ENCODE measurements around the gene STK32B. TPM values are rescaled to one million over a fixed set of nuclear protein-coding genes. Genes with fewer than 3 reads are reported as not detected.
"Not testable (repeated sequence)": the region's sequence is repeated elsewhere in the genome, so short reads cannot be mapped to it uniquely, and the experiment has no call there.

Gene STK32B
- total RNA-seq, 2 experiments from 2014 or later = not detected

DNA sequence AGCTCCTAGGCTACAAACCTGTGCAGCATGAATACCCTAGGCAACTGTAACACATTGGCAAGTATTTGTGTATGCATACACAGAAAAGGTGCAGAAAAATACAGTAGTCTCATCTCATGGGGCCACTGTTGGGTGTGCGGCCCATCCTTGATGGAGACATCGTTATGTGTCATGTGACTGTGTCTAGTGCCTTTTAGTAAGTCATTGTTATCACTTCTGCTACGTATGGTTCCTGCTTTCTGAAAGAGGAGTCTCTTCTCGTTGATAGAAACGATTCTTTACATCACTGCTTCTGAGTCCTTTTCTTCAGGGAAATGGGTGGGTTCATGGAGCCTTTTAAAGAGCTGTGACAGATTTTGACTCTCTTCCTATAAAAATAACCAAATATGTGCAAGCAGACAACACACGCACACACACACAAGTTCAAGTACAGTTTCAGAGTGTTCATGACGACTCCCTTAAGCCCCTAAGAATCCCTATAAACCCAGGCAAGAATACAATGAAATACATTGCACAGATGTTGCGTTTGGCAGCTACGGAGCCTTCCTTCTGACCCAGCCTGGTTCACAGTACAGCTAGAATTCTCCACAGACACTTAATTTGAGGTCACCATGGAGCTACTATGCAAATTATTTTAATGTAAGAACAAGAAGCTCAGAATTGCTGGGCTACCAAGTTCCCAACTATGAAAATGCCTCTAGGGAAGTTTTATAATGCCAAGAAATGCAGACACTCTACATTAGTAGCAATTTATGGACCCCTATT lies 10.2 kb upstream of the STK32B start:
- Mint-ChIP-seq H3K4me3 (no peak overlapping the region), H3K27ac (no peak overlapping the region), H3K9me3 (no peaks in the 10 kb centered on the region), H3K27me3 (peaks cover 25% of the 10 kb centered on the region), H3K4me1 (no peaks in the 10 kb centered on the region), H3K36me3 (no peaks in the 10 kb centered on the region)
- no peak for DNase-seq

DNA sequence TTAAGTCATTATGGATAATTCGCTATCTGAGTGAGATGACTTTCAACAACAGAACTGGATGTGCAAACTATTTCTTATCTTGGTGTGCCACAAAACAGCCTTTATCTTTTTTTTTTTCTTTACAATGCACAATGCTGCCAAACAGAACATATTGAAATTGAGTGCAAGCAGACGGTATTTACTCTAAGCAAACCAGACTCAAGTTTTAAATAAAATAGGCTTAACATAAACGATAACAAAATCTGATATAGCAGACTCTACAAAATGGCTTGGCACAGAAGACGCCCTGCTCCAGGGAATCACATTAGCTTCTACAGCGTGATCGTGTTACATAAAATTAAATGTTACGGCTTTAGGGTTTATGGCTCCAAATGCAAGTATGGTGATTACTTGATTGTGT lies 9.6 kb upstream of the STK32B start:
- no peak overlapping the region for H3K4me3 Mint-ChIP-seq
- no peaks in the 10 kb centered on the region for H3K9me3 Mint-ChIP-seq
- no peak overlapping the region for H3K27ac Mint-ChIP-seq
- H3K36me3 Mint-ChIP-seq = no peaks in the 10 kb centered on the region
- DNase-seq = no peak
- no peaks in the 10 kb centered on the region for H3K4me1 Mint-ChIP-seq
- H3K27me3 Mint-ChIP-seq = peaks cover 32% of the 10 kb centered on the region

DNA sequence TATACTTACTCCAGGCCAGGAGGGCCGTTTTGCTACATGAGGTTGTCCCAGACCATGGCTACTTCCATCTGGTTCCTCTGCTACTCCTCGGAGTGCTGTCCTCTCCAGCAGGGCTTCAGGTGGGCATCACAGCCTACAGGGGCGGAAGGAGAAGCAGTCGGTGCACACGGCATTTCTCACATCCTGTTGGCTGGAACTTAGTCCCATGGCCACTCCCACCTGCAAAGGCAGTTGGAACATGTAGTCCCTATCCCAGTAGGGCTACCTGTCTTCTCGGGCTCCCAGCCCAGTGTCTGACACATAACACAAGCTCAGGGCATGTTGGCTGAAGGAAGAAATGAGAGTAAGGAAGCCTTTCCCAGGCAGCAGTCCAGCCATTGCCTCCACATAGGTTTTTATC lies 7.7 kb upstream of the STK32B start:
- Mint-ChIP-seq H3K36me3 (no peaks in the 10 kb centered on the region), H3K4me1 (no peaks in the 10 kb centered on the region), H3K4me3 (no peak overlapping the region), H3K27ac (no peak overlapping the region), H3K27me3 (peaks cover 39% of the 10 kb centered on the region), H3K9me3 (no peaks in the 10 kb centered on the region)
- no peak for DNase-seq

DNA sequence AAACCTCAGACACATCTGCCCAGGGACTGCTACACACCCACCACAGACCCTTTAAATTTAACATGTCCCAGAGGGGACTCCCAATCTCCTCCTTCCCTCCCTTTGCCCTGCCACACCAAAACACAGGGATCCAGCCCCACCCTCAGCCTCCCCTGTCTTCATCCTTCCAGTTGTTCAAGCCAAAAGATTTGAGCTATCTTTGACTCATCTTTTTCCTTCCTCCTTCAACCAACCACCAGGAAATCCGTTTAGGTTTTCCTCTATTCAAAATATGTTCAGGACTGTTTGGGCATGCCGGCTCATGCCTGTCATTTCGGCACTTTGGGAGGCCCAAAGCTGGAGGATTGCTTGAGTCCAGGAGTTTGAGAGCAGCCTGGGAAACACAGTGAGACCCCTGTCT lies 6.9 kb upstream of the STK32B start:
- H3K27ac Mint-ChIP-seq = no peak overlapping the region
- peaks cover 43% of the 10 kb centered on the region for H3K27me3 Mint-ChIP-seq
- H3K4me3 Mint-ChIP-seq = no peak overlapping the region
- no peaks in the 10 kb centered on the region for H3K4me1 Mint-ChIP-seq
- no peaks in the 10 kb centered on the region for H3K9me3 Mint-ChIP-seq
- H3K36me3 Mint-ChIP-seq = no peaks in the 10 kb centered on the region
- DNase-seq = no peak

DNA sequence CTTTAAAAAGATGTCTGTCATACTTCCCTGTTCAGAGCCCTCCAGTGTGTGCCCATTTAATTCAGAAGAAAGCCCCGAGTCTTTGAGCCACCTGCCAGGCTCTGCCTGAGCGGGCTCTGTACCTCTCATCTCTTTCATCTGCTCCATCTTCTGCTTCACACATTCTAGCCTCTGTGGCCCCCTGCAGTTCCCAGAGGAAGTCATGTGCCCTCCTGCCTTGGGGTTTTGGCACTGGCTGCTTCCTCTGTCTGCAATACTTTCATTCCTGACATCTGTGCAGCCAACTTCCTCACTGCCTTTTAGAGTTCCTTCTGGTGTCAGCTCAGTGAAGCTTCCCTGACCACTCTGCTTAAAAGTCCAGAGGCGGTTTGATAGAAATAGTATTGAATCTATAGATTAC lies 6.2 kb upstream of the STK32B start:
- Mint-ChIP-seq H3K27me3 (peaks cover 48% of the 10 kb centered on the region), H3K36me3 (no peaks in the 10 kb centered on the region), H3K4me1 (no peaks in the 10 kb centered on the region), H3K27ac (no peak overlapping the region), H3K4me3 (no peak overlapping the region), H3K9me3 (no peaks in the 10 kb centered on the region)
- DNase-seq = no peak

DNA sequence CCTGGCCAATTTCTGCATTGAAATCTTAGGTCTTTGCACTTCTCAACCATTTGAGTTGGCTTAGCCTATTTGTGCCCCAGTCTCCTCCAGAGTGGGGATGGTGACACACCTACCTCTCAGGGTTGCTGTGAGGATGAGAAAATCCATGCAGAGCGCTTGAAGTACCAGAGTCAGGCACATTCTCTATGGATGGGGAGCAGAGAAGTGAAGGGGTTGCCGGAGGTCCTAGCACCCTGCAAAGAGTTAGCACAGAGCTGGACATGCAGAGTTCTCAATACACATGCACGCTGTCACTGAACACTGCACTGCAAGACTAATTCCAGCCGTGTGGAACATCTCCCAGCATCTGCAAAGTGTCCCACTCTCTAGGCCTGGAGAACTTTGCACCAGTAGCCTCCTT lies 2.6 kb upstream of the STK32B start:
- no peak for DNase-seq
- Mint-ChIP-seq H3K36me3 (no peaks in the 10 kb centered on the region), H3K4me3 (no peak overlapping the region), H3K27me3 (peaks cover 73% of the 10 kb centered on the region), H3K4me1 (peaks cover 8% of the 10 kb centered on the region), H3K27ac (no peak overlapping the region), H3K9me3 (no peaks in the 10 kb centered on the region)

DNA sequence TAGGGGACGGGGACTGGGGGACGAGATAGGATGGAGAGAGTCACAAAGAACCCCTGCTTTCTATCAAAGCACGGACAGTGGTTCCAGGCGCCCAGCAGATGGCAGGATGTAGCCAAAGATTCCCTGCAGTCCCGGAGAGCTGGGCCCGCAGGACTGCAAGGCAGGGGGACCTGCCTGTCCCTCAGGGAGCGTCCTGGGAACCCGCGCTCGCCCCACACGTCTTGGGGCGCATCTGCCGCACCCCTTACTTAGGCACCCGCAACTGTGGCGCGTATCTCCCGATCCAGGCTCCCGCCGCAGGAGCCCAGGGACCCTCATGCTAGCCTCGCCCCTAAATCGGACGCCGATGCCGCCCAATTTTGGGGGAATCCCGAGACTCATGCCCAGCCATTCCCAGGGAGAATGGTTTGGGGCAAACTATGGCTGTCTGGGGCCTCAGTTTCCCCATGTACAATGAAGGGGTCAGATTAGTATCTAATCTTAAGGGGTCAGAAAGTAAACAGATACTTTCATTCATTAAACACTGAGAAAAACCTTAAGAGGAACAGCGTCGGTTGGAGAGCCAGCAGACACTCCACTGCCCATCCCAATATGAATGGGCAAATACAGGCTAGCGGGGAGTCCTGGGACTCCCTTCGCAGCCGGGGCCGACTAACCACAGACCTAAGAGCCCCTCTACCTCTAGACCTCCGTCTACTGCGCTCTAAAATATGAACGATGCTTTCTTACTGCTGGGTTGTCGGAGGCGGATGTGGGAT lies 581 bp upstream of the STK32B start:
- Mint-ChIP-seq H3K4me3 (peak overlapping the region; percentile 67), H3K9me3 (no peaks in the 10 kb centered on the region), H3K4me1 (peaks cover 8% of the 10 kb centered on the region), H3K27me3 (peaks cover 56% of the 10 kb centered on the region), H3K36me3 (no peaks in the 10 kb centered on the region), H3K27ac (no peak overlapping the region)
- DNase-seq = peak; percentile 46

DNA sequence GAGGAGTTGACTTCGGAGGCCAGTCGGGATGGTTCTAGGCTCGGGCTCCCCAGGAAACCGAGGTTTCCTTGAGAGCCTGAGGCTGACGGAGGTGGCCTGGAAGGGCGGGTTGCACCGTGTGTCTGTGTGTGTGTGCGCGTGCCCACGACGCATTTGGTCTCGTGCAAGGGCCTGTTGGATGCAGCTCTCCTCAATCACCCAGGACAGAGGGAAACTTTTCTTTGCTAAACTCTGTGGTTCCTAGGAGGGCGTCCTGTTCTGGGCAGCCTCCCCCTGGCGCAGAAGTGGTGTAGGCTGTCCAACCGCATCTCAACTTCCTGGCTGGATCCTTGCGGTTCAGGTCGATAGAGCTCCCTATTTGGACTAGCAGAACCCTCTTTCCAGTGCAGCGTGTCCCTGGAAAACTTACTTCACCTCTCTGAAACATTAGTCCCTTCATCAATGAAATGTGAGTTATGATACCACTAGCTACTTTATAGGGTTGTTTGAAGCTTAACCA lies 973 bp downstream of the STK32B start:
- Mint-ChIP-seq H3K27ac (no peak overlapping the region), H3K27me3 (peaks cover 45% of the 10 kb centered on the region), H3K36me3 (no peaks in the 10 kb centered on the region), H3K4me1 (peaks cover 8% of the 10 kb centered on the region), H3K4me3 (peak overlapping the region; percentile 32), H3K9me3 (no peaks in the 10 kb centered on the region)
- DNase-seq = no peak

DNA sequence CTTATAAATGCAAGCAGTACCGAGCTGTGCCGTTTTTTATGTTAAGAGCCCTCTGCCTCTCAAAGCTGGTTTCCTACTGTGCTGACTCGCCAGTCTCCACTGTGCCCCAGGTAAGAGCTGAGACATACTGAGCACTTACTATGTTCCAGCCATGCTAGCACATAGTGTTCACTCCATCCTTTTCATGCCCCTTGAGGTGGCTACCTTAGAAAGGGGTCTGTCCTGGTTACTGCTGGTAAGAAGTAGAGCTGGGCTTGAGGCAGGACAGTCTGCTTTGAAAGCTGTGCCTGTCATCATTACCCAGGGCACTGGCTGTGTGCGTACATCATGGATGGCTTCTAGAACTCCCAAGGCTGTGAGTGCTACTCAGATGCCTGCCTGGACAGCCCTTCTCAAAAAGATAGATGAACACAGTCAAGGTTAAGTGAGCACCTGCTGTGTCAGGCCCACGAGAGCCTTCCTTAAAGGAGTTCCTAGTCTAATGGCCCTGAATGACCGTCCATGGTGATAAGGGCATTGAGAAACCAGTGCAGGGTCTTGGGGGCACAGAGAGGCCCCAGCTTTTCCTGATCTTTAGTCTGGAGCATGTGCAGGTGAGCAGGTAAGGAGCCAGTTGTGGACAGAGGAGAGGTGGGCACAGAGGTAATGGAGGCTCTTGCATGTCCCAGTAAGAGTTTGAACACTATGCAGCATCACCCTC lies 1.6 kb downstream of the STK32B start:
- Mint-ChIP-seq H3K4me1 (peaks cover 8% of the 10 kb centered on the region), H3K27ac (no peak overlapping the region), H3K27me3 (peaks cover 43% of the 10 kb centered on the region), H3K9me3 (no peaks in the 10 kb centered on the region), H3K36me3 (no peaks in the 10 kb centered on the region), H3K4me3 (no peak overlapping the region)
- no peak for DNase-seq

DNA sequence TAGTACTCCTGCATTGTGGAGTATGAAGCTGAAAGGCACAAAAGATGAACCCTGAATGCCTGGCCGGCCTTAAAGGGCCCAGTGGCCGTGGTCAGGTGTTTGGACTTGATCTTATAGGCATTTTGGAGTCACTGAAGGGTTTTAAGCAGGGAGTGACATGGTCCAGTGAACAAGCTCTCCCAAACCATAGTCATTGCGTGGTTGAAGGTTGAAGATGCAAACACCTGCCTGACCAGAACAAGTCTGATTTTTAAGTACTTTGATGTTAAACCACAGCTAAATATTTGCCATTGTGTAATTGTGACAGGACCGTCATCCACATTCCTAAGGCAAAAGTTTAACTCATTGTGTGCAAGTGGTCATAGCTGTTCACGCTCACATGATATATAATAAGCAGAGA lies 3.3 kb downstream of the STK32B start:
- no peak for DNase-seq
- peaks cover 8% of the 10 kb centered on the region for H3K4me1 Mint-ChIP-seq
- H3K36me3 Mint-ChIP-seq = no peaks in the 10 kb centered on the region
- no peak overlapping the region for H3K27ac Mint-ChIP-seq
- no peak overlapping the region for H3K4me3 Mint-ChIP-seq
- H3K27me3 Mint-ChIP-seq = peaks cover 36% of the 10 kb centered on the region
- no peaks in the 10 kb centered on the region for H3K9me3 Mint-ChIP-seq

DNA sequence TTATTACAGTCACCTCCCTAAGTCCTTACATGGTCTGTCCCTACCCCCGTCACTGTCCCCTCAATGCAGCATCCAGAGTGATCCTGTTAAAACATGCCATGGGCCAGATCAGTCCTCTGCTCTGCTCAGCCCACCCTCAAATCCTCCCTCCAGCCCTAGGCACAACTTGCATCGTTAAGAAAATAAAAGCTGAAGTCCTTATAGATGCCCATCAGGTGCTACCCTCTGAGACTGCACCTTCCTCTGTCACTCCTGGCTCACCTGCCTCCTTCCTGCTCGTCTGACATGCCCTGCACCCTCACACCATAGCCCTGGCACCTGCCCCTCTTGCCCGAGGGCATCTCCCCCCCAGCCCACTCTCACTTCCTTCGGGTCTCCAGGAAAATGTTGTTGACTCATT lies 4.1 kb downstream of the STK32B start:
- H3K9me3 Mint-ChIP-seq = no peaks in the 10 kb centered on the region
- no peak overlapping the region for H3K27ac Mint-ChIP-seq
- no peak overlapping the region for H3K4me3 Mint-ChIP-seq
- no peaks in the 10 kb centered on the region for H3K36me3 Mint-ChIP-seq
- no peak for DNase-seq
- H3K27me3 Mint-ChIP-seq = peaks cover 30% of the 10 kb centered on the region
- H3K4me1 Mint-ChIP-seq = peaks cover 7% of the 10 kb centered on the region

DNA sequence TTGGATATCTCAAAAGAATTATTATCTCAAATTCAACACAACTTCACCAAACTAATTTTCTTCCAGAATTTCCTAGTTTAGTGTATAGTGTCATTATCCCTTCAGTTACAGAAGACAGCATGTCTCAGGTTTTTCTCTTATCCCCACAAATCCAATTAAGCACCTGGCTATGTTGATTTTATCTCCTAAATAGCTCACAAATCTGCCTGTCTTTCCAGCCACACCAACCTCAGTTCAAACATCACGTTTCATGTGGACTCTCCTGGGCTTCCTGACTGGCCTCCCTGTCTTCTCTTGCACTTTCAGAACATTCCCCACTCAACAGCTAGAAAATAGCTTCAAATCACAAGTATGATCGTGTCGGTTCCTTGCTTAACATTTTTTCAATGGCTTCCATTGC lies 14.8 kb downstream of the STK32B start:
- Mint-ChIP-seq H3K27me3 (no peaks in the 10 kb centered on the region), H3K4me1 (no peaks in the 10 kb centered on the region), H3K4me3 (no peak overlapping the region), H3K36me3 (no peaks in the 10 kb centered on the region), H3K27ac (no peak overlapping the region), H3K9me3 (peaks cover 6% of the 10 kb centered on the region)
- no peak for DNase-seq

DNA sequence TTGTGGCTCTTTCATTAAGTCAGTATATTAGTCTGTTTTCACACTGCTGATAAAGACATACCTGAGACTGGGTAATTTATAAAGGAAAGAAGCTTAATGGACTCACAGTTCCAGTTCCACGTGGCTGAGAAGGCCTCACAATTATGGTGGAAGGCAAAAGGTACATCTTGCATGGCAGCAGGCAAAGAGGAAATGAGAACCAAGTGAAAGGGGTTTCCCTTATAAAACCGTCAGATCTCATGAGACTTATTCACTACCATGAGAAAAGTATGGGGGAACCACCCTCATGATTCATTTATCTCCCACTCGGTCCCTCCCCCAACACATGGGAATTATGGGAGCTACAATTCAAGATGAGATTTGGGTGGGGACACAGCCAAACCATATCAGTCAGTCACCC lies 15.7 kb downstream of the STK32B start:
- not testable (repeated sequence) for H3K27me3 Mint-ChIP-seq, H3K4me3 Mint-ChIP-seq, DNase-seq, H3K36me3 Mint-ChIP-seq, H3K4me1 Mint-ChIP-seq, H3K27ac Mint-ChIP-seq, H3K9me3 Mint-ChIP-seq

DNA sequence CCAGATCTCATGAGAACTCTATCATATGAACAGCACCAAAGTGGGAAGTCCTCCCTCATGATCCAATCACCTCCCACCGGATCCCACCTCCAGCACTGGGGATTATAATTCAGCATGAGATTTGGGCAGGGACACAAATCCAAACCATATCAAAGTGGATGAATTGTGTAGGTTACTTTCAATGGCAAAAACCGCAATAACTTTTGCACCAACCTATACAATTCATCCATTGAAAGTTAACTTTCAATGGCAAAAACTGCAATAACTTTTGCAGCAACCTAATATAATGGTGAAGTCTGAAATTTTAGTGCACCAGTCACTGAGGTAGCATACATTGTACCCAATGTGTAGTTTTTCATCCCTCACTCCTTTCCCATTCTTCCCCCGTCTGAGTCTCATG lies 16.6 kb downstream of the STK32B start:
- H3K9me3 Mint-ChIP-seq = peaks cover 6% of the 10 kb centered on the region
- DNase-seq = no peak
- no peaks in the 10 kb centered on the region for H3K27me3 Mint-ChIP-seq
- H3K4me1 Mint-ChIP-seq = no peaks in the 10 kb centered on the region
- no peak overlapping the region for H3K27ac Mint-ChIP-seq
- H3K4me3 Mint-ChIP-seq = no peak overlapping the region
- H3K36me3 Mint-ChIP-seq = no peaks in the 10 kb centered on the region

DNA sequence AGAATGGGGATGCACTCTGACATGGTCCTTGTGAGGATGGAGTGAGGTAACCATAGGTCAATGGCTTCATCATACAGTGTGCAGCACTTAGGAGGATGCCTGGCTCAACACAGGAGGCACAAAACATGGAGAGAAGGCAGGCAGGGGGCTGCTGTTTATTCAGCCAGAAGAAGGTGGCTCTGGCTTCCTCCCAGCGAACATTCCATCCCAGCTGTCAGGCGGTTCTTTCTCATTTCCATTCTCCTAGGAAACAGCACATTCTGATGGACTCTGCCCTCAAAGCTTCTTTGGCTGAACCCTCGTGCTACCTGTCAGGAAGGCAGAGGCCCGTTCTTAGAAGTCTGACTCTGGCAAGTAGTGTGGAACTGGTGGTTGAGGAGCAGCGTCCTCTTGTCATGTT lies 18.6 kb downstream of the STK32B start:
- no peak overlapping the region for H3K4me3 Mint-ChIP-seq
- peaks cover 6% of the 10 kb centered on the region for H3K9me3 Mint-ChIP-seq
- no peaks in the 10 kb centered on the region for H3K27me3 Mint-ChIP-seq
- no peaks in the 10 kb centered on the region for H3K4me1 Mint-ChIP-seq
- DNase-seq = no peak
- H3K27ac Mint-ChIP-seq = no peak overlapping the region
- no peaks in the 10 kb centered on the region for H3K36me3 Mint-ChIP-seq

Measured in activated naive CD8-positive, alpha-beta T cell treated with anti-CD3 and anti-CD28 coated beads for 36 hours (primary cell).